ENCODE data around the gene RPS6KA5. TPM values are rescaled to one million over a fixed set of nuclear protein-coding genes. Genes with fewer than 3 reads are reported as not detected.

RPS6KA5 gene
- total and polyA plus RNA-seq, 2 donors (not counting 1 experiment from before 2014, with no cell fraction given), result 0.59 to 2.0 TPM

GRCh38 chr14:90891326-90891725 is 169.1 kb downstream of the RPS6KA5 start:
- no peak for TF ChIP-seq EZH2 (IDR thresholded peaks at IDR 0.05; ENCODE audit: low read length, missing control alignments)
- TF ChIP-seq CTCF (conservative IDR thresholded peaks at IDR 0.05 in 1 of 2, IDR thresholded peaks at IDR 0.05 in 1 of 2; ENCODE audit: low read depth in 1 of 2, low read length in 2 of 2), result no peak
- Histone ChIP-seq H3K27me3 (ENCODE audit: control insufficient read depth, insufficient read depth, low read length) (no peaks in the 10 kb centered on the region), H4K20me1 (ENCODE audit: control insufficient read depth, extremely low read depth, insufficient read depth, low read length) (no peaks in the 10 kb centered on the region), H3K9ac (ENCODE audit: insufficient read depth, low read length) (no peak overlapping the region), H3K4me2 (ENCODE audit: extremely low read depth, insufficient read depth, low read length) (no peak overlapping the region), H2AFZ (ENCODE audit: low read length) (no peak overlapping the region), H3K4me1 (ENCODE audit: control insufficient read depth, extremely low read depth, insufficient read depth, low read length) (no peaks in the 10 kb centered on the region), H3K27ac (ENCODE audit: insufficient read depth, low read length) (no peak overlapping the region), H3K79me2 (ENCODE audit: control insufficient read depth, insufficient read depth, low read length) (no peaks in the 10 kb centered on the region), H3K36me3 (ENCODE audit: control insufficient read depth, insufficient read depth, low read length) (no peaks in the 10 kb centered on the region), H3K9me3 (ENCODE audit: control insufficient read depth, insufficient read depth, low read depth, low read length) (no peaks in the 10 kb centered on the region), H3K4me3 (replicated peaks in 1 of 4; ENCODE audit: control extremely low read depth in 1 of 4, insufficient read depth in 1 of 4, low read depth in 3 of 4, low read length in 4 of 4) (no peak overlapping the region)
- DNase-seq (ENCODE audit: low read depth in 2 of 2), result no peak

- no peak overlapping the region for H3K27ac ChIP-seq (ENCODE audit: insufficient read depth, low read length)
- no peak overlapping the region for H3K4me2 ChIP-seq (ENCODE audit: extremely low read depth, insufficient read depth, low read length)
- no peak overlapping the region for H2AFZ ChIP-seq (ENCODE audit: low read length)
- H3K79me2 ChIP-seq (ENCODE audit: control insufficient read depth, insufficient read depth, low read length), result no peaks in the 10 kb centered on the region
- no peaks in the 10 kb centered on the region for H4K20me1 ChIP-seq (ENCODE audit: control insufficient read depth, extremely low read depth, insufficient read depth, low read length)
- H3K9ac ChIP-seq (ENCODE audit: insufficient read depth, low read length), result no peak overlapping the region
- no peak overlapping the region for H3K4me3 ChIP-seq (replicated peaks in 1 of 4; ENCODE audit: control extremely low read depth in 1 of 4, insufficient read depth in 1 of 4, low read depth in 3 of 4, low read length in 4 of 4)
- TF ChIP-seq CTCF (conservative IDR thresholded peaks at IDR 0.05 in 1 of 2, IDR thresholded peaks at IDR 0.05 in 1 of 2; ENCODE audit: low read depth in 1 of 2, low read length in 2 of 2) (no peak), EZH2 (IDR thresholded peaks at IDR 0.05; ENCODE audit: low read length, missing control alignments) (no peak)
- no peak for DNase-seq (ENCODE audit: low read depth in 2 of 2)
- no peaks in the 10 kb centered on the region for H3K27me3 ChIP-seq (ENCODE audit: control insufficient read depth, insufficient read depth, low read length)
- H3K36me3 ChIP-seq (ENCODE audit: control insufficient read depth, insufficient read depth, low read length), result no peaks in the 10 kb centered on the region
- no peaks in the 10 kb centered on the region for H3K9me3 ChIP-seq (ENCODE audit: control insufficient read depth, insufficient read depth, low read depth, low read length)
- H3K4me1 ChIP-seq (ENCODE audit: control insufficient read depth, extremely low read depth, insufficient read depth, low read length), result no peaks in the 10 kb centered on the region
Measured at GRCh38 chr14:90890322-90891020, 170.0 kb downstream of the RPS6KA5 start.

GRCh38 chr14:90886297-90886815 is 174.1 kb downstream of the RPS6KA5 start:
- no peak overlapping the region for H2AFZ ChIP-seq (ENCODE audit: low read length)
- no peak for DNase-seq (ENCODE audit: low read depth in 2 of 2)
- H3K9ac ChIP-seq (ENCODE audit: insufficient read depth, low read length), result no peak overlapping the region
- TF ChIP-seq EZH2 (IDR thresholded peaks at IDR 0.05; ENCODE audit: low read length, missing control alignments), result no peak
- no peak for TF ChIP-seq CTCF (conservative IDR thresholded peaks at IDR 0.05 in 1 of 2, IDR thresholded peaks at IDR 0.05 in 1 of 2; ENCODE audit: low read depth in 1 of 2, low read length in 2 of 2)
- no peaks in the 10 kb centered on the region for H3K36me3 ChIP-seq (ENCODE audit: control insufficient read depth, insufficient read depth, low read length)
- H3K4me2 ChIP-seq (ENCODE audit: extremely low read depth, insufficient read depth, low read length), result no peak overlapping the region
- H3K9me3 ChIP-seq (ENCODE audit: control insufficient read depth, insufficient read depth, low read depth, low read length), result no peaks in the 10 kb centered on the region
- H4K20me1 ChIP-seq (ENCODE audit: control insufficient read depth, extremely low read depth, insufficient read depth, low read length), result no peaks in the 10 kb centered on the region
- H3K27ac ChIP-seq (ENCODE audit: insufficient read depth, low read length), result no peak overlapping the region
- no peaks in the 10 kb centered on the region for H3K27me3 ChIP-seq (ENCODE audit: control insufficient read depth, insufficient read depth, low read length)
- no peak overlapping the region for H3K4me3 ChIP-seq (replicated peaks in 1 of 4; ENCODE audit: control extremely low read depth in 1 of 4, insufficient read depth in 1 of 4, low read depth in 3 of 4, low read length in 4 of 4)
- no peaks in the 10 kb centered on the region for H3K4me1 ChIP-seq (ENCODE audit: control insufficient read depth, extremely low read depth, insufficient read depth, low read length)
- no peaks in the 10 kb centered on the region for H3K79me2 ChIP-seq (ENCODE audit: control insufficient read depth, insufficient read depth, low read length)
